Fibroblast of mammary gland (primary cell): ENCODE measurements around the gene CSHL1.
"Not testable (repeated sequence)": the region's sequence is repeated elsewhere in the genome, so short reads cannot be mapped to it uniquely, and the experiment has no call there.

Experiments
- DNase-seq: peaks from one replicate; pipeline ENCODE4 v3.0.0-alpha.2; 2010; ENCODE audit warnings: low read depth
- H3K4me3 ChIP-seq: 2 replicates; pipeline ENCODE4 v1.5.1; 2011; ENCODE audit warnings: low read depth, mild to moderate bottlenecking, low read length, moderate library complexity; ENCODE audit not compliant: control insufficient read depth
- TF ChIP-seq, protein P1 (sequence below): conservative IDR thresholded peaks from 2 replicates; pipeline ENCODE4 v1.5.1; 2011; ENCODE audit warnings: low read depth, low read length, inconsistent platforms; ENCODE audit not compliant: control insufficient read depth, insufficient read depth

The CSHL1 gene

DNA sequence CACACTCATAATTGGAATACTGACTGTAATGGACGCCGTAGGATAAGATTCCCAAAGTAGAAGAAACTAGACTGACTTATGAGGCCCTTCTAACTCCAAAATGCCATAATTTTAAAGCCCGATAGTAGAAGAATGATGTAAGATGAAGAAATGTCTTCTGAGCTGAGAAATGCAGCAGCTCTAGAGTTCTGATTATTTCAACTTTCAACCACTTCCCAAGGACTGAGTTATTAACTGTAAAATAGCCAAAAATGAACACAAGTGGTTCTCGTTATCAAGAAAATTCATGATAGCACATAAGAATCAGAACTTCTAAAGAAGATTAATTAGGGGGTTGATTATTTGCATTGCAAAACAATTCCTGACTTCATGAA is 40.8 kb downstream of the CSHL1 start:
- DNase-seq, H3K4me3 ChIP-seq: not testable (repeated sequence)

DNA sequence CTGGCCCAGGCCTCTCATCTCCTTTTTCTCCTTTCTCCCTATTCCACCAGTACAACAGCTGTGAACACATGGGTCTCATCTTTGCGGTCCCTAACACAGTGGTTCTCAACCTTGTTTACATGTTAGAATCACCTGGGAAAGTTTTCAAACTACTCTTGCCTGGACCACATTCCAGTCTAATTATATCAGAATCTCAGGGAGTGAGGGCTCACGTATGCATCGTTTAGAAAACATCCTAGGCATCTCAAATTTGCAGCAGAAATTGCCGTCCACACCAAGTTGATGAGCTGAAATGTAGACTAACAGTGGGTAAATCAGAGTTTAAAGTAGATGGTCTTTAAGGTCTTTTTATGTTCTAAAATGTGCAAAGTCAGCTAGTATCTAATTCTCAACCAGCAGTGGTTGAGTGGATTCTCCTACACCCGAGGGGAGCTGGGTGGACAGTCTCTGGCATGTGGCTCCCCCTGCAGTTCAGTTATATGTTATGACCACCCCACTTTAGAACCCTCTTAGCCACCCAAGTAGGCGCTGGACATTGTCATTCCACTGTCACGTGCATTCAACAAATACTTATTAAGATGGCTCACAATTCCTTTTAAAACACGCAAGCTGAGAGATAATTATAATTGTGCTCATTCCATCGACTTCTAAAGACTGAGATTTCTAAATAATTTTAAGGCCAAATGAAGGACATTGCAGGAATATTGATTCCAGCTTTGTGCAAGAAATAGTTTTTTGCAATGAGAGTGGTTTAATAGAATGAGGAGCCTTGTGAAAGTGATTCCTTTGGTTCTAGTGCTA is 41.4 kb downstream of the CSHL1 start:
- not testable (repeated sequence) for DNase-seq, H3K4me3 ChIP-seq
- TF ChIP-seq, protein P1, sequence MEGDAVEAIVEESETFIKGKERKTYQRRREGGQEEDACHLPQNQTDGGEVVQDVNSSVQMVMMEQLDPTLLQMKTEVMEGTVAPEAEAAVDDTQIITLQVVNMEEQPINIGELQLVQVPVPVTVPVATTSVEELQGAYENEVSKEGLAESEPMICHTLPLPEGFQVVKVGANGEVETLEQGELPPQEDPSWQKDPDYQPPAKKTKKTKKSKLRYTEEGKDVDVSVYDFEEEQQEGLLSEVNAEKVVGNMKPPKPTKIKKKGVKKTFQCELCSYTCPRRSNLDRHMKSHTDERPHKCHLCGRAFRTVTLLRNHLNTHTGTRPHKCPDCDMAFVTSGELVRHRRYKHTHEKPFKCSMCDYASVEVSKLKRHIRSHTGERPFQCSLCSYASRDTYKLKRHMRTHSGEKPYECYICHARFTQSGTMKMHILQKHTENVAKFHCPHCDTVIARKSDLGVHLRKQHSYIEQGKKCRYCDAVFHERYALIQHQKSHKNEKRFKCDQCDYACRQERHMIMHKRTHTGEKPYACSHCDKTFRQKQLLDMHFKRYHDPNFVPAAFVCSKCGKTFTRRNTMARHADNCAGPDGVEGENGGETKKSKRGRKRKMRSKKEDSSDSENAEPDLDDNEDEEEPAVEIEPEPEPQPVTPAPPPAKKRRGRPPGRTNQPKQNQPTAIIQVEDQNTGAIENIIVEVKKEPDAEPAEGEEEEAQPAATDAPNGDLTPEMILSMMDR: peak; percentile 10

DNA sequence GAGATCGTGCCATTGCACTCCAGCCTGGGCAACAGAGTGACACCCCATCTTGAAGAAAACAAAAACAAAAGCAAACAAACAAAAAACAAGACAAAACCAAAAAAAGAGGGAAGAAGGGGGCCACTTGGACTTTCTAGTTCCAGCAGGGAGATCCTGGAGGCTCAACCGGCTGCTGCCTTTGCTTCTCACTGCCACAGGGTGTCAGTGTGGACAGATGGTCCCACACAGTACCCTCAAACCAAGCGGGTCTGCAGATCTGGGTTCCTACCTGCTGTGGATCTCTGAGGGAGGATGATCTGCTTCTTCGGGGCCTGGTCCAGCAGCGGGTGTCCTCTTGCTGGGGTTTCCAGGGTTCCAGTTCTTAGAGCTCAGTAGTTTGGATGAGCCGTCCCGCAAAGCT is 44.4 kb downstream of the CSHL1 start:
- not testable (repeated sequence) for DNase-seq, H3K4me3 ChIP-seq
